TTC549 (cell line): ENCODE data around the gene STPG2.
"Not testable (repeated sequence)": the region's sequence is repeated elsewhere in the genome, so short reads cannot be mapped to it uniquely, and the experiment has no call there.

Source experiments
- FAIRE-seq: peaks from 2 replicates; lab custom pipeline; 2012; peaks lifted over from hg19 to GRCh38; lab: Jason Lieb, UNC

The STPG2 gene

DNA sequence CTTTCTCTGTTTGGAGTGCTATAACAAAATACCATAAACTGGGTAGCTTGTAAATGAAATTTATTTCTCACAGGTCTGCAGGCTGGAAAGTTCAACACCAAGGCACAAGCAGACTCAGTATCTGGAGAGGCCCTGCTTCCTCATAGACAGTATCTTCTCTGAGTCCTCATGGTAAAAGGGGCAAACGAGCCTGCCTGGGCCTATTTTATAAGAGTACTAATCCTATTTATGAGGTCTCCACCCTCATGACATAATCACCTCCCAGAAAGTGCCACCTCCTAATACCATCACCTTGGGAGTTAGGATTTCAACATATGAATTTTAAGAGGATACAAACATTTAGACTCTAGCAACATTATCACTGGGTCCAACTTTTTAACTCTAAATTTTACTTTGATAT, 200.3 kb downstream of the STPG2 start:
- no peak for FAIRE-seq

- no peak for FAIRE-seq
These were observed 201.1 kb downstream of the STPG2 start for GRCh38 chr4:97942137-97942536.

- FAIRE-seq: no peak
These were observed 205.1 kb downstream of the STPG2 start for GRCh38 chr4:97938141-97938540.

GRCh38 chr4:97924341-97924958, 218.8 kb downstream of the STPG2 start:
- no peak for FAIRE-seq

DNA sequence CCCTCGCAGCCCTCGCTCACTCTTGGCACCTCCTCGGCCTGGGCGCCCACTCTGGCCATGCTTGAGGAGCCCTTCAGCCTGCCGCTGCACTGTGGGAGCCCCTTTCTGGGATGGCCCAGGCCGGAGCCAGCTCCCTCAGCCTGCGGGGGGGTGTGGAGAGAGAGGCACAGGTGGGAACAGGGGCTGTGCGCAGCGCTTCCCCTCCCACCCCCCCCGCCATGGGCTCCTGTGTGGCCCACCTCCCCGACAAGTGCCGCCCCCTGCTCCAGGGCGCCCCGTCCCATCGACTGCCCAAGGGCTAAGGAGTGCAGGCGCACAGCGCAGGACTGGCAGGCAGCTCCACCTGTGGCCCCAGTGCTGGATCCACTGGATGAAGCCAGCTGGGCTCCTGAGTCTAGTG, 220.2 kb downstream of the STPG2 start:
- FAIRE-seq: no peak

DNA sequence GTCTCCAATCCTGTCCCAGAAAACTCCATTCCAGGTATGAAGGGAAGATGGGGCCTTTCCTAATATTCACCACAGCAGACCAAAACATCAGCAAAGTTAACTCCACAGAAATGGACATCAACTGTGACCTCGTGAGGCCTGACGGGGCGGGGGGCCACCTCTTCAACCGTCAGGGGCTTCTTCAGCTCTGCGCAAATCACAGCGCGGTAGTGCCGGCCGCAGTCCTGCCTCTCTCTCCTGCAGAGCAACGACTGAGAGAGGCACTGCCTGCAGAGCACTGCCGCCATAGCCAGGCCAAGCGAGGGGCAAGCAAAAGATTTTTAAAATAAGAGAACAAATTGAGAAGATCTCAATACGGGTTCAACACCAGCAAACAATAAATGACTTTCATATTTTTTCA, 226.2 kb downstream of the STPG2 start:
- no peak for FAIRE-seq

DNA sequence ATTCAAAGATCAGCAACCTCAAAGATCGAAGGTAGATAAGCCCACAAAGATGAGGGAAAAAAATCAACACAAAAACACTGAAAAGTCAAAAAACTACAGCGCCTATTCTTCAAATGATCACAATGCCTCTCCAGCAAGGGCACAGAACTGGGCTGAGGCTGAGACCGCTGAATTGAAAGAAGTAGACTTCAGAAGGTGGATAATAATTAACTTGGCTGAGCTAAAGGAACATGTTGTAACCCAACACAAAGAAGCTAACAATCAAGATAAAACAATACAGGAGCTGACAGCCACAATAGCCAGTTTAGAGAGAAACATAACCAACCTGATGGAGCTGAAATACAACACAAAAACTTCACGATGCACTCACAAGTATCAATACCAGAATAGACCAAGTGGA, 231.1 kb downstream of the STPG2 start:
- FAIRE-seq: no peak

- FAIRE-seq: no peak
These were observed 231.9 kb downstream of the STPG2 start for GRCh38 chr4:97911236-97911906.

DNA sequence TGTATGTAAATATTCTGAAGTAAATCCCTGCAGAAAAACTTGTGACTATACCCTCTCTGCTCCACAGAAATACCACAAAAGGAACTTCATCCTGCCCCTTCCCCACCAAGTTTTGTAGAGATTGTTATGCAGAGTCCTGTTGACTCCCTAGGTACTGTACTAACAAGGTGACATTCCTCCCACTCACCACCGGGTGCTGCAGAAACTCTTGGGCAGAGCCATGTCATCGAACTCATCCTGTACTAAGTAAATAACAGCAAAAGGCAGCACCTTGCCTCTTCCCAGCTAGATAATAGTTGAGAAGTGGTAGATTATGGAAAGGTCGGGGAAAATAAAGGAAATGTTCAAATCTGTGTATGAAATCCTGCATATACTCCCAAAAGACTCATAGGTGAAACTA, 233.3 kb downstream of the STPG2 start:
- FAIRE-seq: no peak

DNA sequence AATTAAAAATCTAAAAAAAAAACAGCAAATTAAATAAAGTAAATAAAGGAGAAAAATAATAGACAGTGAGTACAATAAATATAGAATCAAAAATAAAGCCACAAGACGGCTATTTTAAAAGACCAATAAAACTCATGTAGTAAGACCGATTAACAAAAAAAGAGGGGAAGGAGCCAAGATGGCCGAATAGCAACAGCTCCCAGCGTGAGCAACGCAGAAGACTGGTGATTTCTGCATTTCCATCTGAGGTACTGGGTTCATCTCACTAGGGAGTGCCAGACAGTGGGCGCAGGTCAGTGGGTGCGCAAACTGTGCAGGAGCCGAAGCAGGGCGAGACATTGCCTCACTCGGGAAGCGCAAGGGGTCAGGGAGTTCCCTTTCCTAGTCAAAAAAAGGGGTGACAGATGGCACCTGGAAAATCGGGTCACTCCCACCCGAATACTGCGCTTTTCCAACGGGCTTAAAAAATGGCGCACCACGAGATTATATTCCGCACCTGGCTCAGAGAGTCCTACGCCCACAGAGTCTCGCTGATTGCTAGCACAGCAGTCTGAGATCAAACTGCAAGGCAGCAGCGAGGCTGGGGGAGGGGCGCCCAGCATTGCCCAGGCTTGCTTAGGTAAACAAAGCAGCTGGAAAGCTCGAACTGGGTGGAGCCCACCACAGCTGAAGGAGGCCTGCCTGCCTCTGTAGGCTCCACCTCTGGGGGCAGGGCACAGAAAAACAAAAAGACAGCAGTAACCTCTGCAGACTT, 239.7 kb downstream of the STPG2 start:
- FAIRE-seq: not testable (repeated sequence)

DNA sequence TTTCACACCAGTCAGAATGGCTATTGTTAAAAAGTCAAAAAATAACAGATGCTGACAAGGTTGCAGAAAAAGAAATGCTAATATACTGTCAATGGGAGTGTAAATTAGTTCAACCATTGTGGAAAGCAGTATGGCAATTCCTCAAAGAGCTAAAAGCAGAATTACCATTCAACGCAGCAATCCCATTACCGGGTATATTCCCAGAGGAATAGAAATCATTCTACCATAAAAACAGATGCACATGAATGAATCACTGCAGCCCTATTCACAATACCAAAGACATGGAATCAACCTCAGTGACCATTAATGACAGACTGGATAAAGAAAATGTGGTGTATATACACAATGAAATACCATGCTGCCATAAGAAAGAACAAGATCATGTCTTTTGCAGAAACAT, 243.0 kb downstream of the STPG2 start:
- FAIRE-seq: no peak

DNA sequence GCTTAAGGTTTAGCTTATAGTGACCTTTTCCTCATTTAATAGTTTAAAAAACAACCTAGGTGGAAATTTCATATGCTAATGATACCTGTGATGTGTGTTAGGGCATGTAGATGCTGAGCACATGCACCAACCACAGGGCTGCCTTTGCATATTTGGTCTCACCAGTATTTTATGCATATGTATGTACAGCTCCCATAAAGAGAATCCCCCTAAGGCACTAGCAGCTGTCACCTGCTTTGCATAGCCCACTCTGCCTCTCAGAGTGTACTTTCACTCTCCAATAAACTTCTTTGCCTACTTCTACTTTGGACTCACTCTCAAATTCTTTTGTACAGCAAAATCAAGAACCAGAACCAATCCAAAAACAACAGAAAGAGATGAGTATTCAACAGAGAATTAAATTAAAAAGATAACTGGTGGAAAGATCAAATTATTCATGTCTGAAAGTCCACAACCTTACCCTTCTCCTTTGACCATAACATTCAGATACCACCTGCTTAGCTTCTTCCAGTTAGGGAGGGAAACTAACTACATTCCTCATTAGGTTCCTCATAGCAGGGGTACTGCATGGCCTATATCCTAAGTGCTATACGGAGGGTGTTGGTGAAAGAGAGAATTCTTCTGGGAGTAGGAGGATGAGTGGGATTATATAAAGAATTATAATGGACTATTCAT, 250.5 kb downstream of the STPG2 start:
- no peak for FAIRE-seq

GRCh38 chr4:97879942-97880341, 263.3 kb downstream of the STPG2 start:
- FAIRE-seq: no peak

DNA sequence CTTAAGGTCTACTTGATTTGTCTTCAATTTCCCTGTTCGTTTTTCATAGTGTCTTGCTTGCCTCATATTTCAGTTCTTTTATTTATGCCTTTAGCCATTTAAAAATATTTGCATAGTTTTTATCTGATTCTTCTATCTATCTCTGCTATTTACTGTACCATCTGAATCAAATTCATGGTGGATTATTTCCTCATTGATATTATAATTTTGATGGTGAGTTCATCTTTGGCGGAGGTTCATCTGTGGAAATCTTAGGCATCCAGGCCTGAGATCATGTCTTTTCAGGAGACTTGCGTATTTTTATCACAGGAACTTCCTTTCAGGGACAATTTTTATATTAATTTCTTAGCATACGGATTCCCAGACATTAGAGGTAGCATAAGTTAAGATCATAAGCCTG, 275.2 kb downstream of the STPG2 start:
- no peak for FAIRE-seq

GRCh38 chr4:97867557-97868091, 275.7 kb downstream of the STPG2 start:
- no peak for FAIRE-seq

DNA sequence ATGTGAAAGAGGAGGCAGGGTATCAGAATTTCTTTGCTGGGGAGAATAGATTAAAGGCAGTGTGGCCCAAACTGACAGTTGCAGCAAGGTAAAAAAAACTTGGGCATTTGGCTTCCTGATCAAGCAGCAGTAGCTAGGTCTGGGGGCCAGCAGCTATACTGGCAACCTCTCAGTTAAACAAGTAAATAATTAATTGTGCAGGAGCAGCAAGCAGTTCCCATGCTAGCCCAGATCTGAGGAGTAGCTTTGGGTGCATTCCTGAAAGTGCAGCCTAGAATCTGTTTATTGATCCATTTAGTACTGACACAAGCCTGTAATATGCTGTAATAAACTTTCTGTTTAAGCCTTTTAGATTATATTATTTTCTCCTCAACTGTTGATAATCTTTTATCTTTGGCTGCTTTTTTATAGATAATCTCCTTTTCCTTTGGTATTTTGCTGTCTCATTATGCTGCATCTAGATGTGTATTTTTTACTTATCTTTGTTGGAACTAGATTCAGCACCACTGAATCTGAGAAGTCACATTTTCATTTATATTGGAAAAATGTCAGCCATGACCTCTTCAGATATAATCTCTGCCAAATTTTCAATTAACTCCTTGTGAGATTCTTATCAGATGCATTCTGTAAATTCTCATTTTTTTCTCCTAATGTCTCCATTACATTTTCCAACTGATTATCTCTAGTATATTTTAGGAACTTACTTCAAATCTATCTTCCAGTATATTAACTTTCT, 276.3 kb downstream of the STPG2 start:
- no peak for FAIRE-seq

- no peak for FAIRE-seq
These were observed 292.2 kb downstream of the STPG2 start for GRCh38 chr4:97851115-97851514.

- no peak for FAIRE-seq
These were observed 297.5 kb downstream of the STPG2 start for GRCh38 chr4:97845758-97846157.

DNA sequence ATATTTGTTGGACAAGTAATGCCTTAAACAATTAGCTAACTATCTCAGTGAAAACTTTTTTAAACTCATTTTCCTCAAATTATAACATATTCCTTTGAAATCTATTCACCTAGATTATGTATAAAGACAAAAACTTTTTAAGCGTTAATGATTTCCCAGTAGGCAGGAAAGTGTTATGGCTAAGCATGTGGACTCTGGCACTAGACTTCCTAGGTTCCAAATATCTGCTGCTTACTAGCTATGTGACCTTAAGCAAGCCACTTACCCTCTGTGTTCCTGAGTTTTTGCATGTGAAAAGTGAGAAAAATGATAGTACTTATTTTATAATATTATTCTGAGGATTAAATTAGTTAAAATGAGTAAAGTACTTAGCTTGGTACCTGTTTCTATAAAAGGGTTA, 301.8 kb downstream of the STPG2 start:
- FAIRE-seq: no peak

GRCh38 chr4:97836662-97837061, 306.6 kb downstream of the STPG2 start:
- FAIRE-seq: peak; percentile 45

- FAIRE-seq: no peak
These were observed 314.6 kb downstream of the STPG2 start for GRCh38 chr4:97828646-97829045.

- FAIRE-seq: no peak
These were observed 324.0 kb downstream of the STPG2 start for GRCh38 chr4:97819294-97819693.
